GM12865 (cell line): Measurements from ENCODE around the gene LGI2.

Experiments used
- DNase-seq: peaks from one replicate; pipeline ENCODE4 v3.0.0; 2010; ENCODE audit warnings: low read depth
- H3K4me3 ChIP-seq: 2 replicates; pipeline ENCODE4 v1.5.1; 2011; ENCODE audit warnings: mild to moderate bottlenecking, low read depth, low read length, control low read depth
- CTCF ChIP-seq: IDR thresholded peaks from 2 replicates; pipeline ENCODE4 v1.5.1; 2011; ENCODE audit warnings: low read length, control low read depth, low read depth, inconsistent platforms; ENCODE audit not compliant: insufficient read depth; ENCODE audit errors: missing control alignments

LGI2 gene

GRCh38 chr4:25050370-25051078, 19.8 kb upstream of the LGI2 start:
- no peak overlapping the region for H3K4me3 ChIP-seq
- DNase-seq: no peak
- no peak for TF ChIP-seq CTCF

- no peak overlapping the region for H3K4me3 ChIP-seq
- TF ChIP-seq CTCF: no peak
Measured at GRCh38 chr4:25043548-25043947, 12.8 kb upstream of the LGI2 start.

GRCh38 chr4:25033526-25033925, 2.8 kb upstream of the LGI2 start:
- DNase-seq: no peak
- H3K4me3 ChIP-seq: no peak overlapping the region
- no peak for TF ChIP-seq CTCF

More at GRCh38 chr4:25043548-25043947, 12.8 kb upstream of the LGI2 start:
- DNase-seq: no peak

- no peak for DNase-seq
- no peak overlapping the region for H3K4me3 ChIP-seq
- TF ChIP-seq CTCF: no peak
Measured at GRCh38 chr4:25032126-25032525, 1.4 kb upstream of the LGI2 start.

- no peak for DNase-seq
- TF ChIP-seq CTCF: no peak
- H3K4me3 ChIP-seq: no peak overlapping the region
Measured at GRCh38 chr4:25031077-25031621, 403 bp upstream of the LGI2 start.

GRCh38 chr4:25029479-25030276, 1.1 kb downstream of the LGI2 start:
- no peak for TF ChIP-seq CTCF

More at GRCh38 chr4:25029479-25030276, 1.1 kb downstream of the LGI2 start:
- no peak for DNase-seq
- no peak overlapping the region for H3K4me3 ChIP-seq
